Measurements from ENCODE around the gene CELF3.

Gene CELF3

DNA sequence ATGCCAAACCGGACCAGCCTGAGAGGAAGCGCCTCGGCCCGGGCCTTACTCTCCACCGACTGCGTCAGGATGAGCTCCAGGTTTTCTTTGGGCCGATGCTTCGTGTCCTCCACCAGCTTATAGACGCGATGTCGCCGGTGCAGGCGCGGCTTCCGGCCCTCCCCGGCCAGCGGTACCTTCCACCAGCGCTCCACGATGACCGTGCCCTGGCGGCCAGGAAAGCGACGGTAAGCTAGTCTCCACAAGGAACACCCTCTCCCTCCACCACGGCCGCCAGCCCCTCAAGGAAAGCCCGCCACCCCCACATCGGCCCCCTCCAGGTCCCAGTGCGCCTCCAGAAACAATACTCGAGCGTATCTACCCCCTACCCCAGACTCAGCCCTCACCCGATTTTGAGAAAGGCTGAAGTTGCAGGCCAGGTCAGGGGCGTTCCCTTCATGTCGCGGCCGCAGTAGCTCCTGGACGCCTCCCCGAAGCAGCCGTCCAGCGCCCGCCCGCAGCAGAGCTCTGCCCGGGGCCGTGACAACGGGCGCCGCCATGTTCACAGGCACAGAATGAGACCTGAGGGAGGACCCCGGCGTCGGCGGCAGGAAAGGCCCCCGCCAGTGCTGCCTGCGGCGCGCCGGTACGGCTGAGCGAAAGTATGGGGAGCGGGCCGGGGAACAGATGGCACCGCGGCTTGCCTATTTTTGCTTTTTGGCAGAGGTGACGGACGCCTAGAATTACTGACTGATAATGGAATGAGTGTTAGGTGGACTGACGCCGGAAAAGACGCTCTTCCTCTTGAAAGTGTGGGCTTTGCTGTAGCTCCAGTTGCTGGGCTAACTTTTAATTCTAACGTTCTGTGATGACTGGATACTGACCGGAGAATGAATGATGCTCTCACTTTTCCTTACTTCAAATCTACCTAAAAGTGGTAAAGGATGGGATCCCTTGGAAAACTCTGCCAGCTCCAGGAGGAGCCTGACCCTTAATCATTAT, 46.6 kb upstream of the CELF3 start, which contains the start of gene MRPL9 (continued):
- TF ChIP-seq, protein P1, sequence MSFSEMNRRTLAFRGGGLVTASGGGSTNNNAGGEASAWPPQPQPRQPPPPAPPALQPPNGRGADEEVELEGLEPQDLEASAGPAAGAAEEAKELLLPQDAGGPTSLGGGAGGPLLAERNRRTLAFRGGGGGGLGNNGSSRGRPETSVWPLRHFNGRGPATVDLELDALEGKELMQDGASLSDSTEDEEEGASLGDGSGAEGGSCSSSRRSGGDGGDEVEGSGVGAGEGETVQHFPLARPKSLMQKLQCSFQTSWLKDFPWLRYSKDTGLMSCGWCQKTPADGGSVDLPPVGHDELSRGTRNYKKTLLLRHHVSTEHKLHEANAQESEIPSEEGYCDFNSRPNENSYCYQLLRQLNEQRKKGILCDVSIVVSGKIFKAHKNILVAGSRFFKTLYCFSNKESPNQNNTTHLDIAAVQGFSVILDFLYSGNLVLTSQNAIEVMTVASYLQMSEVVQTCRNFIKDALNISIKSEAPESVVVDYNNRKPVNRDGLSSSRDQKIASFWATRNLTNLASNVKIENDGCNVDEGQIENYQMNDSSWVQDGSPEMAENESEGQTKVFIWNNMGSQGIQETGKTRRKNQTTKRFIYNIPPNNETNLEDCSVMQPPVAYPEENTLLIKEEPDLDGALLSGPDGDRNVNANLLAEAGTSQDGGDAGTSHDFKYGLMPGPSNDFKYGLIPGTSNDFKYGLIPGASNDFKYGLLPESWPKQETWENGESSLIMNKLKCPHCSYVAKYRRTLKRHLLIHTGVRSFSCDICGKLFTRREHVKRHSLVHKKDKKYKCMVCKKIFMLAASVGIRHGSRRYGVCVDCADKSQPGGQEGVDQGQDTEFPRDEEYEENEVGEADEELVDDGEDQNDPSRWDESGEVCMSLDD (tag by site-specific recombination; IDR thresholded peaks at IDR 0.05), result peak; percentile 72; the same call in 1 of the 2 replicates

DNA sequence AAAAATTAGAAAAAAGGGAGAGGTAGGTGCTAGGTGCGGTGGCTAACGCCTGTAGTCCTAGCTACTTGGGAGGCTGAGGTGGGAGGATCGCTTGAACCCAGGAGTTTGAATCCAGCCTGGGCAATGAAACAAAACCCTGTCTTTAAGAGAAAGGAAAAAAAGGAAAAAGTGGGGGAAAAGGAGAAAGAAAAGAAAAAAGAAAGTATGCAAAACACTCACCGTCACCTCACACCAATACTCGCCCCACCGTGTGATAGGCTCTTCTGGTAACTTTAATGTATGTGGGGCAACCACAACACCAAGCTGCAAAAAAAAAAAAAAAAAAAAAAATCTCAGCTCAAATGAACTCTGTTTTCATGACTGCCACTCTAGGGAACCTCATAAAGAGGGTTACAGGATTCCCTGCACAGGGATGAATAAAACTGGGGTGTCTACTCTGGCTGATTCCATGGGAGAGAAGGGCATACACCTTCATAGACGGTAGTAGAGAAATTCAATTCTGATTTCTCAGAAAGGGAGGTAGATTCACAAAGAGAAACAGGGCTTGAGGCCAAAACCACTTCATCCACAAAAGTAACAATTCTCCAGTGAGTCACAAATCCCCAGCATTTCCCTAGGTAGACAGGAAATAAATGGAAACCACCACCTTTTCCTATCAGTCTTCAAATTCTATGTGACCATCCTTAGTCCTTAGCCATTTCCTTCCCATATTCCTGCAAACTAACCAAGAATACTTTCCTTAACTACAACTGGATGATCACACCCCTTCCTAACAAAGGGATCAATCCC, 44.2 kb upstream of the CELF3 start:
- CTCF ChIA-PET, result interaction anchor here (0.5 to 1.2 kb wide), 3 partner anchors 26 to 317 kb away, joined by 3 to 7 read pairs (median 4); no protein-coding TSS in a partner anchor

DNA sequence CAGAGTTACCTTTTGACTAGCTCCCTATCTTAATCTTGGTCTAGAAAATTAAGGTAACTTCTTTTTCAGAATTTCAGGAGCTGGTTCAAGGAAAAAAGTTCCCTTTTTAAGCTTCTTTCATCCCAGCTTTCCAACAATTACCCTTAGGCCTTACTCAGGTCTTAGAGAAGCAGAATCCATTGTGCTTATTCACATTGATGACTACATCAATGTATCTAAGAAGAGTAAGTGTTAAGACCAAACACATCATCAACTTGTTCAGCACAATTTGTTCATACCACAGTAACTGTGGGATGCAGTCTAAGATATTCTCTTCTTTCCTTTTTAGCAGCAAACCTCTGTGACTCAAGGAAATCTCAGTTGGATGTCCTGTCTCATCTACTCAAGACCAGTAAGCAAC, 42.6 kb upstream of the CELF3 start:
- no peak for TF ChIP-seq MEIS1 (CRISPR knock-in tag; IDR thresholded peaks at IDR 0.05; ENCODE audit: borderline replicate concordance)
- no peak for TF ChIP-seq ZNF248 (tag by site-specific recombination; IDR thresholded peaks at IDR 0.05)
- TF ChIP-seq ZNF624 (tag by site-specific recombination; IDR thresholded peaks at IDR 0.05), result no peak
- no peak for TF ChIP-seq KLF1 (tag by site-specific recombination; IDR thresholded peaks at IDR 0.05)
- TF ChIP-seq SP2 (tag by site-specific recombination; IDR thresholded peaks at IDR 0.05), result no peak
- no peak for TF ChIP-seq ZNF747 (tag by site-specific recombination; IDR thresholded peaks at IDR 0.05)
- TF ChIP-seq OVOL3 (tag by site-specific recombination; IDR thresholded peaks at IDR 0.05), result no peak
- TF ChIP-seq PRDM1 (tag by site-specific recombination; IDR thresholded peaks at IDR 0.05), result no peak
- no peak overlapping the region for H3K27ac ChIP-seq (ENCODE audit: extremely low read depth, low read depth, low read length)
- CTCF ChIA-PET, result interaction anchor here (1.2 kb wide), 1 partner anchor 24 kb away, joined by 4 read pairs; no protein-coding TSS in a partner anchor
- H3K4me3 ChIP-seq (ENCODE audit: low read depth, low read length), result no peak overlapping the region
- H3K36me3 ChIP-seq (ENCODE audit: control insufficient read depth in 2 of 2, insufficient read depth in 1 of 2, low read length in 2 of 2), result peaks cover 20 to 74% of the 10 kb centered on the region in 2 experiments; a peak in 2 of 3 replicates
- no peaks in the 10 kb centered on the region for H3K4me1 ChIP-seq (ENCODE audit: control insufficient read depth, insufficient read depth, low read length)
- H3K9me3 ChIP-seq (ENCODE audit: control insufficient read depth, insufficient read depth, low read depth, low read length), result no peaks in the 10 kb centered on the region
- POLR2A ChIA-PET, result interaction anchor here (0.7 kb wide), 1 partner anchor 363 kb away, joined by 7 read pairs; no protein-coding TSS in a partner anchor

More for the DNA sequence above, 44.2 kb upstream of the CELF3 start:
- Histone ChIP-seq H3K9me3 (ENCODE audit: control insufficient read depth, insufficient read depth, low read depth, low read length) (no peaks in the 10 kb centered on the region), H3K4me1 (ENCODE audit: control insufficient read depth, insufficient read depth, low read length) (no peaks in the 10 kb centered on the region), H3K27ac (ENCODE audit: extremely low read depth, low read depth, low read length) (no peak overlapping the region), H3K4me3 (ENCODE audit: low read depth, low read length) (no peak overlapping the region), H3K36me3 (ENCODE audit: control insufficient read depth in 2 of 2, insufficient read depth in 1 of 2, low read length in 2 of 2) (peaks cover 20 to 61% of the 10 kb centered on the region in 2 experiments; a peak in 2 of 3 replicates)
- TF ChIP-seq PRDM1 (tag by site-specific recombination; IDR thresholded peaks at IDR 0.05) (peak; percentile 93), MEIS1 (CRISPR knock-in tag; IDR thresholded peaks at IDR 0.05; ENCODE audit: borderline replicate concordance) (no peak)
- TF ChIP-seq, protein P2, sequence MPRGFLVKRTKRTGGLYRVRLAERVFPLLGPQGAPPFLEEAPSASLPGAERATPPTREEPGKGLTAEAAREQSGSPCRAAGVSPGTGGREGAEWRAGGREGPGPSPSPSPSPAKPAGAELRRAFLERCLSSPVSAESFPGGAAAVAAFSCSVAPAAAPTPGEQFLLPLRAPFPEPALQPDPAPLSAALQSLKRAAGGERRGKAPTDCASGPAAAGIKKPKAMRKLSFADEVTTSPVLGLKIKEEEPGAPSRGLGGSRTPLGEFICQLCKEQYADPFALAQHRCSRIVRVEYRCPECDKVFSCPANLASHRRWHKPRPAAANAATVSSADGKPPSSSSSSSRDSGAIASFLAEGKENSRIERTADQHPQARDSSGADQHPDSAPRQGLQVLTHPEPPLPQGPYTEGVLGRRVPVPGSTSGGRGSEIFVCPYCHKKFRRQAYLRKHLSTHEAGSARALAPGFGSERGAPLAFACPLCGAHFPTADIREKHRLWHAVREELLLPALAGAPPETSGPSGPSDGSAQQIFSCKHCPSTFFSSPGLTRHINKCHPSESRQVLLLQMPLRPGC (tag by site-specific recombination; IDR thresholded peaks at IDR 0.05), result no peak
- TF ChIP-seq, protein P3, sequence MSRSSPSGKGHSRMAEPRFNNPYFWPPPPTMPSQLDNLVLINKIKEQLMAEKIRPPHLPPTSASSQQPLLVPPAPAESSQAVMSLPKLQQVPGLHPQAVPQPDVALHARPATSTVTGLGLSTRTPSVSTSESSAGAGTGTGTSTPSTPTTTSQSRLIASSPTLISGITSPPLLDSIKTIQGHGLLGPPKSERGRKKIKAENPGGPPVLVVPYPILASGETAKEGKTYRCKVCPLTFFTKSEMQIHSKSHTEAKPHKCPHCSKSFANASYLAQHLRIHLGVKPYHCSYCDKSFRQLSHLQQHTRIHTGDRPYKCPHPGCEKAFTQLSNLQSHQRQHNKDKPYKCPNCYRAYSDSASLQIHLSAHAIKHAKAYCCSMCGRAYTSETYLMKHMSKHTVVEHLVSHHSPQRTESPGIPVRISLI (tag by site-specific recombination; IDR thresholded peaks at IDR 0.05), result 0 out of 2 replicates have a peak, but pooled peaks have one; percentile 26
- POLR2A ChIA-PET, result interaction anchor here (0.6 kb wide), 2 partner anchors 72 to 379 kb away, joined by 3 to 7 read pairs; no protein-coding TSS in a partner anchor
